NCI-H128 (cell line): ENCODE data around the gene ZMPSTE24.

ENCODE experiments used
- DNase-seq: peaks from one replicate; lab custom pipeline; 2025; ENCODE audit not compliant: unreplicated experiment; lab: John Stamatoyannopoulos, UW

Gene ZMPSTE24

GRCh38 chr1:40303051-40303771 is 45.2 kb downstream of the ZMPSTE24 start:
- no peak for DNase-seq

- DNase-seq: no peak
Observed at GRCh38 chr1:40303790-40304189, 45.8 kb downstream of the ZMPSTE24 start.

- no peak for DNase-seq
Observed at GRCh38 chr1:40305451-40305850, 47.4 kb downstream of the ZMPSTE24 start.

- DNase-seq: no peak
Observed at GRCh38 chr1:40305871-40306270, 47.8 kb downstream of the ZMPSTE24 start.

GRCh38 chr1:40306296-40306695 is 48.3 kb downstream of the ZMPSTE24 start:
- no peak for DNase-seq

GRCh38 chr1:40307186-40307585 is 49.1 kb downstream of the ZMPSTE24 start:
- DNase-seq: no peak

GRCh38 chr1:40308036-40308727 is 50.1 kb downstream of the ZMPSTE24 start:
- DNase-seq: no peak

GRCh38 chr1:40309374-40310128 is 51.5 kb downstream of the ZMPSTE24 start:
- DNase-seq: no peak

- no peak for DNase-seq
Observed at GRCh38 chr1:40310129-40310461, 52.1 kb downstream of the ZMPSTE24 start.

GRCh38 chr1:40310983-40311642 is 53.1 kb downstream of the ZMPSTE24 start:
- DNase-seq: no peak

- no peak for DNase-seq
Observed at GRCh38 chr1:40311692-40312091, 53.7 kb downstream of the ZMPSTE24 start.

- DNase-seq: peak; percentile 12
Observed at GRCh38 chr1:40312238-40313205, 54.5 kb downstream of the ZMPSTE24 start.

- DNase-seq: no peak
Observed at GRCh38 chr1:40313329-40313957, 55.4 kb downstream of the ZMPSTE24 start.

GRCh38 chr1:40313958-40314720 is 56.1 kb downstream of the ZMPSTE24 start:
- no peak for DNase-seq

GRCh38 chr1:40314721-40315238 is 56.7 kb downstream of the ZMPSTE24 start:
- DNase-seq: no peak

- DNase-seq: peak; percentile 57
Observed at GRCh38 chr1:40315239-40315794, 57.3 kb downstream of the ZMPSTE24 start.

GRCh38 chr1:40315795-40316594 is 58.0 kb downstream of the ZMPSTE24 start:
- DNase-seq: peak; percentile 30
